GM23248 (cell line): ENCODE results near the gene UTP18. TPM values are rescaled to one million over a fixed set of nuclear protein-coding genes. Genes with fewer than 3 reads are reported as not detected.

ENCODE experiments used
- DNase-seq: peaks from one replicate; pipeline ENCODE4 v3.0.0-alpha.2; 2015
- H2AFZ ChIP-seq: fragments of 200-600 bp; sonication (generic); 2 replicates; pipeline ENCODE4 v1.6.1; 2016; ENCODE audit warnings: antibody characterized with exemption
- H3F3A ChIP-seq: fragments of 200-600 bp; sonication (generic); 2 replicates; pipeline ENCODE4 v1.6.1; 2016; ENCODE audit warnings: mild to moderate bottlenecking, antibody characterized with exemption, mixed run types; ENCODE audit not compliant: insufficient read depth
- H3K27ac ChIP-seq: fragments of 200-600 bp; sonication (generic); 2 replicates; pipeline ENCODE4 v1.5.1; 2016; ENCODE audit warnings: mild to moderate bottlenecking
- H3K27me3 ChIP-seq: fragments of 200-600 bp; sonication (generic); replicated peaks from 2 replicates; pipeline ENCODE4 v1.6.1; 2016; ENCODE audit warnings: mild to moderate bottlenecking; ENCODE audit not compliant: insufficient read depth
- H3K36me3 ChIP-seq: fragments of 200-600 bp; sonication (generic); 2 replicates; pipeline ENCODE4 v1.6.1; 2016; ENCODE audit warnings: low read depth, mild to moderate bottlenecking
- H3K4me1 ChIP-seq: fragments of 200-600 bp; sonication (generic); 2 replicates; pipeline ENCODE4 v1.6.1; 2016; ENCODE audit warnings: mild to moderate bottlenecking; ENCODE audit not compliant: insufficient read depth
- H3K4me2 ChIP-seq: fragments of 200-600 bp; sonication (generic); one replicate; pipeline ENCODE4 v1.6.1; 2016; ENCODE audit warnings: mild to moderate bottlenecking; ENCODE audit not compliant: unreplicated experiment
- H3K4me3 ChIP-seq: fragments of 200-600 bp; sonication (generic); 2 replicates; pipeline ENCODE4 v1.5.1; 2016; ENCODE audit warnings: mild to moderate bottlenecking
- H3K79me2 ChIP-seq: fragments of 200-600 bp; sonication (generic); 2 replicates; pipeline ENCODE4 v1.6.1; 2016; ENCODE audit warnings: mild to moderate bottlenecking; ENCODE audit not compliant: insufficient read depth
- H3K9ac ChIP-seq: fragments of 200-600 bp; sonication (generic); 2 replicates; pipeline ENCODE4 v1.6.1; 2016; ENCODE audit warnings: mild to moderate bottlenecking
- H3K9me2 ChIP-seq: fragments of 200-600 bp; sonication (generic); 2 replicates; pipeline ENCODE4 v1.6.1; 2016; ENCODE audit warnings: mixed run types, mild to moderate bottlenecking, moderate library complexity; ENCODE audit not compliant: insufficient read depth
- H3K9me3 ChIP-seq: fragments of 200-600 bp; sonication (generic); one replicate; pipeline ENCODE4 v1.6.1; 2017; ENCODE audit warnings: low read depth
- H4K20me1 ChIP-seq: fragments of 200-600 bp; sonication (generic); 2 replicates; pipeline ENCODE4 v1.6.0; 2016; ENCODE audit not compliant: insufficient read depth
- EZH2 ChIP-seq: fragments of 200-600 bp; sonication (generic); IDR thresholded peaks from 2 replicates; pipeline ENCODE4 v1.6.1; 2018; ENCODE audit warnings: antibody characterized with exemption, mild to moderate bottlenecking; ENCODE audit not compliant: insufficient read depth, poor library complexity, severe bottlenecking
- EZH2phosphoT487 ChIP-seq: fragments of 200-600 bp; sonication (generic); IDR thresholded peaks from 2 replicates; pipeline ENCODE4 v1.6.1; 2018; ENCODE audit warnings: antibody characterized with exemption, moderate library complexity, mild to moderate bottlenecking, low read depth; ENCODE audit not compliant: insufficient read depth
- WGBS, 2 experiments: methylation state at CpG; one replicate each; pipeline ENCODE4 v1.1.6; 2015 to 2017; ENCODE audit warnings: low lambda C conversion rate in 2 of 2, low coverage in 1 of 2; ENCODE audit errors: missing lambda C conversion rate in 2 of 2; 5-methylcytosine and 5-hydroxymethylcytosine counted together
- in situ Hi-C: fragments of 300-500 bp; cut with MboI; formaldehyde crosslinking; loops from 2 replicates; pipeline ENCODE4 v1.15.0; 2020
- polyA plus RNA-seq: library from polyadenylated mRNA; unstranded; fragments of >200 nt; fragmentation: Nextera tagmentation; extraction: Ambion mirVana; gene quantifications from 2 replicates; pipeline ENCODE4 v1.2.1, GENCODE V29; 2016
- total RNA-seq: library from RNA; depleted of rRNA; stranded (reverse); fragments of >200 nt; shearing (Covaris generic); gene quantifications from 2 replicates; pipeline ENCODE4 v1.2.3, GENCODE V29; 2014

UTP18 gene
- total and polyA plus RNA-seq, 2 experiments from 2014 or later, result 26.8 to 31.4 TPM

DNA sequence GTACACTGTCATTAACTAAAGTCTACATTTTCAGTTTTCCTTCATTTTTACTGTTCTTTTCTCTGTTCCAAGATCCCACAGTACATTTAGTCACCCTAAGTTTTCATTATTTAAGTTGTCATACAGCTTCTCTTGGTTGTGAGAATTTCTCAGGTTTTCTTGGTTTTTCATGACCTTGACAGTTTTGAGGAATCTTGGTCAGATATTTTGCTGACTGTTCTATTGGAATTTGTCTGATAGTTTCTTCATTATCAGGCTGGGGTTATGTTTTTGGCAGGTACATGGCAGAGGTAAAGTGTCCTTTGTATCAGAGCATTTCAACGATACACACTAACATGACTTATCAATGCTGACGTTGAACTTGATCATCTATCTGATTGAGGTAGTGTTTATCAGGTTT lies 20.1 kb upstream of the UTP18 start:
- 90 to 98% methylated on average over 2 of the region's 2 CpGs for WGBS, 2 experiments
- DNase-seq, result no peak
- no peaks in the 10 kb centered on the region for H3K9me2 ChIP-seq
- H2AFZ ChIP-seq, result no peak overlapping the region
- no peaks in the 10 kb centered on the region for H3F3A ChIP-seq
- no peaks in the 10 kb centered on the region for H3K27me3 ChIP-seq
- H3K79me2 ChIP-seq, result peaks cover 82% of the 10 kb centered on the region
- H3K9ac ChIP-seq, result no peak overlapping the region
- in situ Hi-C loops, result no loop called here
- no peaks in the 10 kb centered on the region for H4K20me1 ChIP-seq
- no peaks in the 10 kb centered on the region for H3K4me1 ChIP-seq
- H3K4me2 ChIP-seq, result no peak overlapping the region
- TF ChIP-seq EZH2 (no peak), EZH2phosphoT487 (no peak)
- no peak overlapping the region for H3K27ac ChIP-seq
- no peaks in the 10 kb centered on the region for H3K9me3 ChIP-seq
- H3K36me3 ChIP-seq, result no peaks in the 10 kb centered on the region
- H3K4me3 ChIP-seq, result no peak overlapping the region

DNA sequence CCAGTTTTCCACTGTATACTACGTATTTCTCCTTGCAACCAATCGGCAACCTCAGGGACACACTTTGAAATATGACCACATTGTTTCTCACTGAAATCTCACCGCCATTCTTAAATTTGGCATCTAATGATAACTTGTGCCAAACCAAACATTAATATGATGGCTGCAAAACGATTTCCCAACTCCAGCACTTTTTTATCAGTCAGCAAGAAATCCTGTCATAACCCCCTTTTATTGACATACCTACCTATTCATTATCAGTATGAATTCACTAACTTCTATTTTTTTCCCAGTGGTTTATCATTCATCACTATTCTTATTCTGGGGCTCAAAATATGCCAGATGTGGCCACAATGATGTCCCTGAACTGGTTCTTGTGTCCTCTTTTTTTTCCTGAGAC lies 16.3 kb upstream of the UTP18 start:
- Histone ChIP-seq H3K27ac (no peak overlapping the region), H3K36me3 (0 out of 2 replicates have a peak, but pooled peaks cover 9% of the 10 kb centered on the region), H3K9me2 (no peaks in the 10 kb centered on the region), H3K27me3 (no peaks in the 10 kb centered on the region), H3K4me3 (no peak overlapping the region), H3K9me3 (no peaks in the 10 kb centered on the region), H3K9ac (no peak overlapping the region), H4K20me1 (no peaks in the 10 kb centered on the region), H3K4me2 (no peak overlapping the region), H2AFZ (no peak overlapping the region), H3K4me1 (peaks cover 5% of the 10 kb centered on the region), H3K79me2 (peaks cover 71% of the 10 kb centered on the region), H3F3A (no peaks in the 10 kb centered on the region)
- WGBS, 2 experiments, result 86 to 87% methylated on average over 4 of the region's 4 CpGs
- TF ChIP-seq EZH2 (no peak), EZH2phosphoT487 (no peak)
- in situ Hi-C loops, result no loop called here
- DNase-seq, result no peak

DNA sequence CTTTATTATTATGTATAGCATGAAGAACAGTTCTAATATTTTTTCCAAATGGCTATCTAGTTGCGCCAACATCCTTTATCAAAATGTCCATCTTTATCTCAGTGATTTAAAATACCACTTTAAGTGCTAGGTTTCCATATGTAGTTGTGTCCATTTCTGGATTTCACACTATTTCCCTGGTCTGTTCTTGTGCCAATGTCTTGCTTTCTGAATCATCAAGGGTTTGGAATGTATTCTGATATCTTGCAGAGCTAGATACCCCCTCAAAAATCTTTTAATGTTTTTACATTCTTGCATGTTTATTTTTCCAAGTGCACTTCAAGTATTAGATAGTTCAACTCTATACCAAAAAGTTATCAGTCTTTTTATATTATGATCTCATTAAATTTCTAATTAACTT lies 14.8 kb upstream of the UTP18 start:
- no peak for DNase-seq

DNA sequence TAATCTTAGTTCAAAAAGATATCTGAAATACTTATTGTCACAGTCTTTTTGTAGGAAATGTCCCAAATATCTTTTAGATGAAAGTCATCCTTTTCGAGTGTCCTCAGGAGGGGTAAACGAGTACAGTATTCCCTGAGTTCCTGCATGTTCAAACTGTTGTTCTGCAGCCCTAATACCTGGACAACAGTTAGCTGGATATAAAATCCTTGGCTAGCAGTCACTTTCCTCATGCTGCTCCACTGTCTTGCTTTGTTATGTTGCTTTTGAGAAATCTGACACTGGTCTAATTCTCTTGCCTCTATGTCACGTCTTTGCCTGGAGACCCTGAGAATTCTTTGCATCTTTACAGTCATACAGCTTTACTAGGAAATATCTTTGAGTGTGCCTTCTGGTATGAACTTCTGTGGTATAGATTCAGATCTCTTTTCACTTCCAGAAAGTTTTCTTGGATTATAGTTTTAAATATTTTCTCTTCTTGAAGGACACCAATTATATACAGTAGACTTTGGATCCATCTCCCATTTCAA lies 10.0 kb upstream of the UTP18 start:
- Histone ChIP-seq H3K79me2 (peaks cover 86% of the 10 kb centered on the region), H3K4me3 (no peak overlapping the region), H2AFZ (no peak overlapping the region), H4K20me1 (no peaks in the 10 kb centered on the region), H3K27ac (no peak overlapping the region; the same call in 1 of the 2 replicates), H3F3A (no peaks in the 10 kb centered on the region), H3K9ac (no peak overlapping the region), H3K27me3 (no peaks in the 10 kb centered on the region), H3K9me2 (no peaks in the 10 kb centered on the region), H3K4me2 (no peak overlapping the region), H3K36me3 (peaks cover 18% of the 10 kb centered on the region; the same call in 1 of the 2 replicates), H3K9me3 (no peaks in the 10 kb centered on the region), H3K4me1 (peaks cover 16% of the 10 kb centered on the region)
- DNase-seq, result no peak
- in situ Hi-C loops, result no loop called here
- WGBS, 2 experiments, result 96 to 98% methylated on average over 3 of the region's 3 CpGs
- no peak for TF ChIP-seq EZH2
- no peak for TF ChIP-seq EZH2phosphoT487

More for the DNA sequence above, 14.8 kb upstream of the UTP18 start:
- no peak overlapping the region for H3K4me2 ChIP-seq
- 95 to 100% methylated on average over 1 of the region's 1 CpG for WGBS, 2 experiments
- H3K4me3 ChIP-seq, result no peak overlapping the region
- H3K79me2 ChIP-seq, result peaks cover 78% of the 10 kb centered on the region
- no peaks in the 10 kb centered on the region for H3K27me3 ChIP-seq
- H3F3A ChIP-seq, result no peaks in the 10 kb centered on the region
- in situ Hi-C loops, result no loop called here
- H3K4me1 ChIP-seq, result peaks cover 5% of the 10 kb centered on the region
- 0 out of 2 replicates have a peak, but pooled peaks cover 9% of the 10 kb centered on the region for H3K36me3 ChIP-seq
- H3K9me2 ChIP-seq, result no peaks in the 10 kb centered on the region
- H4K20me1 ChIP-seq, result no peaks in the 10 kb centered on the region
- no peaks in the 10 kb centered on the region for H3K9me3 ChIP-seq
- no peak overlapping the region for H2AFZ ChIP-seq
- no peak for TF ChIP-seq EZH2
- TF ChIP-seq EZH2phosphoT487, result no peak
- no peak overlapping the region for H3K9ac ChIP-seq
- H3K27ac ChIP-seq, result no peak overlapping the region
